H1 (cell line): ENCODE data around the gene ZBTB20. TPM values are rescaled to one million over a fixed set of nuclear protein-coding genes. Genes with fewer than 3 reads are reported as not detected.

ENCODE experiments used
- CTCF ChIA-PET: fragments of 300-600 bp; sonication (Branson Sonifier 250); formaldehyde crosslinking; loops from one replicate; lab custom pipeline; 2021; ENCODE audit not compliant: partially characterized antibody; lab: Charles Lee
- POLR2A ChIA-PET: fragments of 300-600 bp; sonication (Branson Sonifier 250); formaldehyde crosslinking; loops from one replicate; lab custom pipeline; 2021; ENCODE audit warnings: inconsistent platforms; ENCODE audit not compliant: partially characterized antibody; lab: Charles Lee
- DNase-seq, 2 experiments: peaks; one replicate each; pipeline versions ENCODE4 v3.0.0 to v3.0.0-alpha.2; 2010 to 2022; ENCODE audit warnings: low spot score in 2 of 2, low read depth in 1 of 2, mixed read lengths in 1 of 2
- FAIRE-seq: peaks from 2 replicates; lab custom pipeline; 2011; peaks lifted over from hg19 to GRCh38; lab: Jason Lieb, UNC
- H2AFZ ChIP-seq: 2 replicates; pipeline ENCODE4 v1.8.1; 2012; ENCODE audit warnings: low read length, inconsistent platforms
- H2AK5ac ChIP-seq: 2 replicates; pipeline ENCODE4 v1.6.1; 2013; ENCODE audit warnings: low read depth, low read length
- H2BK120ac ChIP-seq: replicated peaks from 2 replicates; pipeline ENCODE3; 2013; ENCODE audit warnings: low read depth, low read length, inconsistent platforms
- H2BK12ac ChIP-seq: 2 replicates; pipeline ENCODE4 v1.6.1; 2013; ENCODE audit warnings: low read depth, low read length
- H2BK15ac ChIP-seq: 2 replicates; pipeline ENCODE4 v1.6.1; 2013; ENCODE audit warnings: low read length
- H2BK20ac ChIP-seq: 2 replicates; pipeline ENCODE4 v1.6.1; 2013; ENCODE audit warnings: low read length
- H2BK5ac ChIP-seq: 2 replicates; pipeline ENCODE4 v1.6.1; 2013; ENCODE audit warnings: low read depth, low read length
- H3K14ac ChIP-seq: 2 replicates; pipeline ENCODE4 v1.6.1; 2013; ENCODE audit warnings: inconsistent platforms; ENCODE audit not compliant: insufficient read length
- H3K18ac ChIP-seq: 2 replicates; pipeline ENCODE4 v1.6.1; 2013; ENCODE audit warnings: low read length; ENCODE audit errors: extremely low read depth
- H3K23ac ChIP-seq: 2 replicates; pipeline ENCODE4 v1.6.1; 2013; ENCODE audit warnings: inconsistent platforms; ENCODE audit not compliant: insufficient read length
- H3K23me2 ChIP-seq: 2 replicates; pipeline ENCODE4 v1.6.1; 2013; ENCODE audit warnings: low read depth, low read length
- H3K27ac ChIP-seq: 2 replicates; pipeline ENCODE4 v1.6.1; 2011; ENCODE audit warnings: low read depth, low read length, inconsistent platforms
- H3K27me3 ChIP-seq, 4 experiments: replicated peaks in 1 of 4; 1 replicate in 1 of 4; 2 replicates in 3 of 4; pipeline versions ENCODE4 v1.6.1 to v1.8.1; 2011 to 2013; ENCODE audit warnings: low read length in 3 of 4, mild to moderate bottlenecking in 3 of 4, inconsistent platforms in 2 of 4, mixed read lengths in 2 of 4, moderate library complexity in 1 of 4; ENCODE audit not compliant: control insufficient read depth in 3 of 4, insufficient read depth in 3 of 4; ENCODE audit errors: extremely low read depth in 1 of 4
- H3K36me3 ChIP-seq, 4 experiments: 2 replicates each; pipeline versions ENCODE4 v1.6.1 to v1.8.1; 2011 to 2013; ENCODE audit warnings: mild to moderate bottlenecking in 4 of 4, low read length in 3 of 4, moderate library complexity in 2 of 4, control low read depth in 1 of 4, inconsistent platforms in 1 of 4; ENCODE audit not compliant: insufficient read depth in 4 of 4, control insufficient read depth in 2 of 4
- H3K4ac ChIP-seq: replicated peaks from 2 replicates; pipeline ENCODE3; 2013; ENCODE audit warnings: low read length, low read depth, mixed read lengths, inconsistent platforms; ENCODE audit not compliant: insufficient read length
- H3K4me1 ChIP-seq, 4 experiments: replicated peaks in 1 of 4; 1 replicate in 1 of 4; 2 replicates in 3 of 4; pipeline versions ENCODE4 v1.6.1 to v1.8.1; 2011 to 2013; ENCODE audit warnings: low read length in 3 of 4, inconsistent platforms in 2 of 4, mixed read lengths in 1 of 4; ENCODE audit not compliant: insufficient read depth in 4 of 4, control insufficient read depth in 3 of 4
- H3K4me2 ChIP-seq, 2 experiments: 2 replicates each; pipeline versions ENCODE4 v1.6.1 to v1.8.1; 2011 to 2013; ENCODE audit warnings: low read depth in 2 of 2, low read length in 2 of 2, control low read depth in 1 of 2, inconsistent platforms in 1 of 2, mild to moderate bottlenecking in 1 of 2; ENCODE audit not compliant: insufficient read depth in 1 of 2
- H3K4me3 ChIP-seq, 4 experiments: fragments of 200-600, 300-600 bp in 1 of 4; sonication (generic), shearing (Covaris generic), sonication (Bioruptor Twin) in 1 of 4; 2 replicates each; pipeline versions ENCODE4 v1.5.1 to v1.8.1; 2011 to 2016; ENCODE audit warnings: low read length in 4 of 4, low read depth in 3 of 4, control low read depth in 2 of 4, inconsistent platforms in 2 of 4, mild to moderate bottlenecking in 2 of 4, mixed read lengths in 1 of 4, moderate library complexity in 1 of 4; ENCODE audit not compliant: insufficient read depth in 2 of 4; ENCODE audit errors: extremely low read depth in 1 of 4
- H3K56ac ChIP-seq: replicated peaks from 2 replicates; pipeline ENCODE3; 2013; ENCODE audit warnings: low read depth, mild to moderate bottlenecking, mixed read lengths, low read length, inconsistent platforms; ENCODE audit not compliant: insufficient read length
- H3K79me1 ChIP-seq: 2 replicates; pipeline ENCODE4 v1.6.1; 2013; ENCODE audit warnings: low read depth, low read length, control low read depth
- H3K79me2 ChIP-seq, 2 experiments: 2 replicates each; pipeline versions ENCODE4 v1.6.1 to v1.8.1; 2012 to 2013; ENCODE audit warnings: low read length in 2 of 2, mild to moderate bottlenecking in 2 of 2, inconsistent platforms in 1 of 2; ENCODE audit not compliant: insufficient read depth in 2 of 2, control insufficient read depth in 1 of 2
- H3K9ac ChIP-seq, 4 experiments: replicated peaks in 1 of 4; 1 replicate in 1 of 4; 2 replicates in 3 of 4; pipeline versions ENCODE4 v1.6.1 to v1.8.1; 2011 to 2013; ENCODE audit warnings: low read depth in 3 of 4, low read length in 3 of 4, control low read depth in 2 of 4, mild to moderate bottlenecking in 2 of 4, moderate library complexity in 2 of 4, inconsistent platforms in 1 of 4; ENCODE audit errors: extremely low read depth in 1 of 4
- H3K9me3 ChIP-seq, 2 experiments: 2 replicates each; pipeline versions ENCODE4 v1.6.1 to v1.8.1; 2012 to 2013; ENCODE audit warnings: mild to moderate bottlenecking in 2 of 2, moderate library complexity in 2 of 2, control low read depth in 1 of 2, inconsistent platforms in 1 of 2, low read depth in 1 of 2, low read length in 1 of 2, mixed read lengths in 1 of 2; ENCODE audit not compliant: insufficient read depth in 2 of 2
- H4K20me1 ChIP-seq, 2 experiments: replicated peaks in 1 of 2; 2 replicates each; pipeline versions ENCODE3 to v1.8.1; 2011 to 2013; ENCODE audit warnings: inconsistent platforms in 2 of 2, low read length in 2 of 2, mild to moderate bottlenecking in 1 of 2; ENCODE audit not compliant: insufficient read depth in 2 of 2, control insufficient read depth in 1 of 2
- H4K5ac ChIP-seq: 2 replicates; pipeline ENCODE4 v1.6.1; 2013; ENCODE audit warnings: low read length, low read depth, mixed read lengths, inconsistent platforms; ENCODE audit not compliant: insufficient read length
- H4K8ac ChIP-seq: 2 replicates; pipeline ENCODE4 v1.8.0; 2013; ENCODE audit warnings: mild to moderate bottlenecking, moderate library complexity, low read length, inconsistent platforms; ENCODE audit not compliant: insufficient read depth; ENCODE audit errors: extremely low read depth
- H4K91ac ChIP-seq: replicated peaks from 2 replicates; pipeline ENCODE3; 2013; ENCODE audit warnings: low read length, mixed read lengths, inconsistent platforms; ENCODE audit not compliant: insufficient read length
- BCL11A ChIP-seq, 2 experiments: IDR thresholded peaks; one replicate each; pipeline ENCODE4 v1.6.1; 2011; ENCODE audit warnings: low read depth in 2 of 2, low read length in 2 of 2, mild to moderate bottlenecking in 2 of 2
- CBX5 ChIP-seq: fragments of 300-800, 300-1000 bp; sonication (generic); IDR thresholded peaks from 2 replicates; pipeline ENCODE4 v1.7.1; 2016; ENCODE audit warnings: antibody characterized with exemption, low read length, low read depth
- CEBPB ChIP-seq: IDR thresholded peaks from 2 replicates; pipeline ENCODE4 v1.6.1; 2012; ENCODE audit warnings: low read depth, low read length
- KDM1A ChIP-seq: fragments of 200-600, 300-600 bp; sonication (generic); IDR thresholded peaks from 2 replicates; pipeline ENCODE4 v1.7.1; 2016; ENCODE audit warnings: mild to moderate bottlenecking, low read length, borderline replicate concordance
- KDM4A ChIP-seq: IDR thresholded peaks from one replicate; pipeline ENCODE4 v1.7.1; 2012; ENCODE audit warnings: low read depth, mild to moderate bottlenecking, moderate library complexity, low read length, inconsistent platforms; ENCODE audit not compliant: severe bottlenecking
- MAFK ChIP-seq: IDR thresholded peaks from 2 replicates; pipeline ENCODE4 v1.6.1; 2012; ENCODE audit warnings: low read depth, mild to moderate bottlenecking, improper control_type of control experiment, low read length
- SAP30 ChIP-seq: fragments of 300-600 bp; sonication (generic); IDR thresholded peaks from 2 replicates; pipeline ENCODE4 v1.7.1; 2012; ENCODE audit warnings: low read length, moderate library complexity, mild to moderate bottlenecking, inconsistent platforms; ENCODE audit not compliant: insufficient read depth, insufficient replicate concordance
- SIN3A ChIP-seq, 2 experiments: IDR thresholded peaks in 1 of 2; conservative IDR thresholded peaks in 1 of 2; 2 replicates each; pipeline ENCODE4 v1.6.1; 2011 to 2012; ENCODE audit warnings: low read length in 2 of 2, improper control_type of control experiment in 1 of 2, low read depth in 1 of 2, mild to moderate bottlenecking in 1 of 2
- WGBS, 2 experiments: shearing (Covaris generic) in 1 of 2; methylation state at CpG; one replicate each; pipeline versions ENCODE4 v1.1.6 to v1.1.7; 2013 to 2015; ENCODE audit warnings: low lambda C conversion rate in 2 of 2, mixed read lengths in 2 of 2, inconsistent platforms in 1 of 2, low coverage in 1 of 2, missing lambda C conversion rate in 1 of 2; ENCODE audit not compliant: insufficient replicate concordance in 2 of 2, insufficient coverage in 1 of 2, insufficient read length in 1 of 2; ENCODE audit errors: extremely low coverage in 1 of 2, missing lambda C conversion rate in 1 of 2; 5-methylcytosine and 5-hydroxymethylcytosine counted together
- polyA plus RNA-seq, 7 experiments: library from polyadenylated mRNA; depleted of rRNA in 3 of 7; stranded (reverse) in 5 of 7; unstranded in 2 of 7; fragments of >200 nt in 5 of 7; fragments of 200-250 nt in 2 of 7; gene quantifications; 1 replicate in 5 of 7; 2 replicates in 1 of 7; 4 replicates in 1 of 7; pipeline versions ENCODE4 v1.2.1 to v1.2.3, GENCODE V29; 2011 to 2013; ENCODE audit warnings: missing spikeins in 2 of 7, mixed read lengths in 2 of 7
- total RNA-seq: library from RNA; stranded (reverse); fragmentation: NEBNext Ultra II Directional; extraction: Animal tissue kit (Norgen Biotek cat#: 25700); gene quantifications from 2 replicates; pipeline ENCODE4 v1.2.1, GENCODE V29; 2021

Gene ZBTB20
- total and polyA plus RNA-seq, 2 of the 8 experiments (the other 6 are each of a cell fraction or from before 2014, with no cell fraction given): 0.35 to 1.3 TPM

DNA sequence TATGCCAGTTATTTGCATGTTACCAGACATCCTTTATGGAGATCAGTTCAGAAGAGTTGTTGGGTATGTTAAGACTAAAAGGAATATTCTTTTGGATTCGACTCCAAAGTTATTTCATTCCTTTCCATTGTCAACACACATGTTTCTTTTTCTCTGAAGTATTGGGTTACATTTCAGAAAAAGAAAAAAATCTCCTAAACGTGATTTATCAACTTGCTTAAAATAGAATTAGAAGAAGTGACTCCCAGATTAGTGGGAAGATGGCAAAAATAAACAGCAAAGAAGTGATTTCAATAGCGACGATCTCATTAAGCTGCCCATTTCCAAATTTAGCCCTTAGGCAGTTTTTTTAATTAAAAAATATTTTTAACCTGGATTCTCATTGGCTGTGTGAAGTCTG is 767.8 kb downstream of the ZBTB20 start:
- Histone ChIP-seq H4K91ac (no peak overlapping the region), H2AK5ac (no peak overlapping the region), H3K23me2 (no peaks in the 10 kb centered on the region), H3K4me2 (no peak overlapping the region), H3K9ac (no peak overlapping the region), H3K4me1 (peaks cover 0 to 7% (median 3%) of the 10 kb centered on the region in 4 experiments; a peak in 2 of 7 replicates), H2BK120ac (no peak overlapping the region), H3K56ac (no peak overlapping the region), H3K9me3 (no peaks in the 10 kb centered on the region; a peak in 1 of 4 replicates), H2BK20ac (no peak overlapping the region), H3K4me3 (no peak overlapping the region), H3K14ac (no peak overlapping the region), H2AFZ (no peak overlapping the region), H2BK12ac (no peak overlapping the region), H3K27ac (no peak overlapping the region), H3K23ac (no peak overlapping the region), H3K27me3 (no peaks in the 10 kb centered on the region), H2BK5ac (no peak overlapping the region), H3K79me2 (no peaks in the 10 kb centered on the region), H4K8ac (no peak overlapping the region), H2BK15ac (no peak overlapping the region), H4K20me1 (no peaks in the 10 kb centered on the region), H3K79me1 (no peaks in the 10 kb centered on the region), H3K18ac (no peak overlapping the region)
- ChIA-PET POLR2A (no interaction called here), CTCF (interaction anchor here (0.6 to 3.4 kb wide), 8 partner anchors 8 to 239 kb away, joined by 3 to 18 read pairs (median 4); no protein-coding TSS in a partner anchor)
- 85% methylated on average over 4 of the region's 4 CpGs; no CpG with 5 or more reads in 1 of the 2 experiments for WGBS, 2 experiments
- FAIRE-seq (no peak), DNase-seq (no peak)
- TF ChIP-seq CBX5 (no peak), SAP30 (no peak), CEBPB (no peak), BCL11A (IDR thresholded peaks at IDR 0.05; ENCODE audit: low read depth in 2 of 2, low read length in 2 of 2) (no peak), KDM4A (no peak), MAFK (no peak), SIN3A (conservative IDR thresholded peaks at IDR 0.05 in 1 of 2, IDR thresholded peaks at IDR 0.05 in 1 of 2; ENCODE audit: low read depth in 1 of 2, low read length in 2 of 2) (no peak), KDM1A (no peak)
- TF ChIP-seq, all 59 proteins: peak for 0
- Histone ChIP-seq H3K4ac (no peak overlapping the region), H4K5ac (no peak overlapping the region), H3K36me3 (peaks cover 0 to 3% (median 0%) of the 10 kb centered on the region in 4 experiments; a peak in 1 of 8 replicates)
